Neural cell (in vitro differentiated cells): ENCODE measurements around the gene SKOR1. TPM values are rescaled to one million over a fixed set of nuclear protein-coding genes. Genes with fewer than 3 reads are reported as not detected.

ENCODE experiments used
- H2AFZ ChIP-seq: fragments of 200-600, 300-800 bp; sonication (generic), shearing (Covaris generic); 2 replicates; pipeline ENCODE4 v1.6.0; 2014; ENCODE audit warnings: low read depth, mild to moderate bottlenecking, antibody characterized with exemption, low read length, moderate library complexity
- H3F3A ChIP-seq: fragments of 200-600 bp; shearing (Covaris generic); 2 replicates; pipeline ENCODE4 v1.6.1; 2016; ENCODE audit warnings: mild to moderate bottlenecking, moderate library complexity, mixed read lengths, antibody characterized with exemption, low read length; ENCODE audit not compliant: insufficient read depth, poor library complexity, severe bottlenecking
- H3K27ac ChIP-seq: fragments of 200-600, 300-800 bp; sonication (generic), shearing (Covaris generic); 2 replicates; pipeline ENCODE4 v1.5.1; 2014; ENCODE audit warnings: mild to moderate bottlenecking, low read length, moderate library complexity
- H3K27me3 ChIP-seq: fragments of 300-800, 200-600 bp; sonication (generic), shearing (Covaris generic); 2 replicates; pipeline ENCODE4 v1.6.0; 2014; ENCODE audit warnings: mild to moderate bottlenecking, low read depth, low read length, moderate library complexity; ENCODE audit not compliant: insufficient read depth
- H3K36me3 ChIP-seq: fragments of 300-800, 200-600 bp; sonication (generic), shearing (Covaris generic); 2 replicates; pipeline ENCODE4 v1.5.1; 2014; ENCODE audit warnings: mild to moderate bottlenecking, antibody characterized with exemption, low read length, moderate library complexity; ENCODE audit not compliant: insufficient read depth
- H3K4me2 ChIP-seq: fragments of 300-800, 200-600 bp; sonication (generic), shearing (Covaris generic); 2 replicates; pipeline ENCODE4 v1.6.0; 2014; ENCODE audit warnings: mild to moderate bottlenecking, low read length
- H3K4me3 ChIP-seq: fragments of 300-800, 200-600 bp; sonication (generic), shearing (Covaris generic); 2 replicates; pipeline ENCODE4 v1.5.1; 2014; ENCODE audit warnings: mild to moderate bottlenecking, low read length, moderate library complexity
- H3K79me2 ChIP-seq: fragments of 200-600 bp; shearing (Covaris generic); replicated peaks from 2 replicates; pipeline ENCODE4 v1.6.0; 2014; ENCODE audit warnings: mild to moderate bottlenecking, low read length, moderate library complexity; ENCODE audit not compliant: insufficient read depth
- H3K9ac ChIP-seq: fragments of 300-800, 200-600 bp; sonication (generic), shearing (Covaris generic); 2 replicates; pipeline ENCODE4 v1.6.1; 2016; ENCODE audit warnings: mild to moderate bottlenecking, low read length, mixed read lengths
- H3K9me2 ChIP-seq: fragments of 200-600 bp; shearing (Covaris generic); 2 replicates; pipeline ENCODE4 v1.6.1; 2016; ENCODE audit warnings: mild to moderate bottlenecking, low read length, mixed read lengths; ENCODE audit not compliant: insufficient read depth
- H3K9me3 ChIP-seq: fragments of 200-600, 300-800 bp; sonication (generic), shearing (Covaris generic); 2 replicates; pipeline ENCODE4 v1.6.1; 2016; ENCODE audit warnings: mild to moderate bottlenecking, mixed run types, low read length, moderate library complexity, mixed read lengths
- H4K20me1 ChIP-seq: fragments of 200-600 bp; shearing (Covaris generic); 2 replicates; pipeline ENCODE4 v1.6.1; 2016; ENCODE audit warnings: mild to moderate bottlenecking, mixed run types; ENCODE audit not compliant: insufficient read depth
- EP300 ChIP-seq: fragments of 450-650 bp; conservative IDR thresholded peaks from 2 replicates; pipeline ENCODE4 v1.6.1; 2014; ENCODE audit warnings: antibody characterized with exemption, mild to moderate bottlenecking, moderate library complexity; ENCODE audit not compliant: poor library complexity, severe bottlenecking
- EZH2 ChIP-seq: fragments of 200-600, 300-800 bp; shearing (Covaris generic), sonication (generic); IDR thresholded peaks from 2 replicates; pipeline ENCODE4 v1.6.1; 2014; ENCODE audit warnings: antibody characterized with exemption, low read length, borderline replicate concordance, mild to moderate bottlenecking; ENCODE audit not compliant: insufficient read depth, poor library complexity, severe bottlenecking
- MXI1 ChIP-seq: fragments of 450-650 bp; conservative IDR thresholded peaks from 2 replicates; pipeline ENCODE4 v1.6.1; 2014; ENCODE audit warnings: antibody characterized with exemption, mild to moderate bottlenecking; ENCODE audit not compliant: poor library complexity, severe bottlenecking
- POLR2AphosphoS5 ChIP-seq: IDR thresholded peaks from 2 replicates; pipeline ENCODE4 v1.6.1; 2012
- RAD21 ChIP-seq: fragments of 450-650 bp; conservative IDR thresholded peaks from 2 replicates; pipeline ENCODE4 v1.6.1; 2014; ENCODE audit warnings: antibody characterized with exemption, mild to moderate bottlenecking, moderate library complexity
- REST ChIP-seq: IDR thresholded peaks from 2 replicates; pipeline ENCODE4 v1.6.1; 2012; ENCODE audit warnings: borderline replicate concordance
- TAF1 ChIP-seq: IDR thresholded peaks from 2 replicates; pipeline ENCODE4 v1.6.1; 2012; ENCODE audit warnings: low read depth
- polyA plus RNA-seq: library from polyadenylated mRNA; depleted of rRNA; stranded (reverse); fragments of >200 nt; gene quantifications from 2 replicates; pipeline ENCODE4 v1.2.3, GENCODE V29; 2014

SKOR1 gene
- polyA plus RNA-seq, 1 donor from 2014 or later = 0.81 TPM

DNA sequence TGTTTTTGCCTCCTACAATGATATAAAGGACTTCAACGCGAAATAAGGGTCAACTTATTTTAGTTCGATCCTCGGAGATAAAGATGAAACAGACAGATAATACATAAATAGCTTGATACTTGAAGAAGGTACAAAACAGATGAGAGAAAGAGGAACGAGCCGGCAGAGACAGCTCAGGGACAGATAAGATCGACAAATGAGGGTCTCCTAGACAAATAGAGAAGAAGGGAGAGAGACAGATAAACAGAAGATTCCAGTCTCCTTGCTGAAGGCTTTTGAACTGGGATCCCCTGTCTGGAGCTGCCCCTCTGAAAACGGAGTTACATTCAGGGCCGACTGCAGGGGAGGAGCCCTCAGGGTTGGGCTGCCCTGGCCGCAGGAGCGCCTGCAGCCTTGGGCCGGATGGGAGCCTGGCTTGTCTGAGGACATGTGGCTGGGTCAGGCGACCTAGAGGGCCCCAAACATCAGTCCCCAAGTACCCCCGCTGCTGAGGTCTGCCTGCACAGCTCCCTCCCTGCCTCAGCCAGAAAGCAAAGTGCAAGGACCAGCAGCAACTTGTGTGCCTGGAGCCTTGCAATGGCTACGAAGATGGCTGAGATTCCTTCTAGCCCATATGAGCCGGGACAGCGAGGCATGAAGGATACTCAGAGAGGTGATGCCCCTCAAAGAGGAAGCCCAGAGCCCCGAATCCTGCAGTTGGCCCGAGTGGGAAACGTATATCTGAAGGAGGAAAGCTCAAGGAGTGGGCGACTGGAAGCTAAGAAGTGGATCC is 926 bp upstream of the SKOR1 start:
- Histone ChIP-seq H3K4me3 (no peak overlapping the region), H3K9ac (no peak overlapping the region), H3K36me3 (no peaks in the 10 kb centered on the region), H3K9me2 (no peaks in the 10 kb centered on the region), H3K9me3 (peaks cover 5% of the 10 kb centered on the region), H3K79me2 (no peaks in the 10 kb centered on the region), H3K4me2 (no peak overlapping the region), H2AFZ (no peak overlapping the region), H3K27ac (no peak overlapping the region), H4K20me1 (peaks cover 4% of the 10 kb centered on the region), H3F3A (no peaks in the 10 kb centered on the region), H3K27me3 (peaks cover 100% of the 10 kb centered on the region)
- TF ChIP-seq TAF1 = no peak
- TF ChIP-seq MXI1 = no peak
- TF ChIP-seq REST = no peak

- H3F3A ChIP-seq = no peaks in the 10 kb centered on the region
- TF ChIP-seq POLR2AphosphoS5 = peak; percentile 15
- peak; percentile 96 for TF ChIP-seq EZH2
- no peak for TF ChIP-seq REST
- TF ChIP-seq RAD21 = no peak
- TF ChIP-seq TAF1 = no peak
- no peak for TF ChIP-seq EP300
- no peak overlapping the region for H2AFZ ChIP-seq
- no peaks in the 10 kb centered on the region for H3K9me2 ChIP-seq
- H3K4me2 ChIP-seq = no peak overlapping the region
- H3K9me3 ChIP-seq = peaks cover 5% of the 10 kb centered on the region
- H3K9ac ChIP-seq = no peak overlapping the region
- no peak overlapping the region for H3K4me3 ChIP-seq
- H3K27ac ChIP-seq = no peak overlapping the region
- peaks cover 4% of the 10 kb centered on the region for H4K20me1 ChIP-seq
- H3K79me2 ChIP-seq = no peaks in the 10 kb centered on the region
- H3K36me3 ChIP-seq = no peaks in the 10 kb centered on the region
- H3K27me3 ChIP-seq = peaks cover 100% of the 10 kb centered on the region
These were observed 790 bp downstream of the SKOR1 start for GRCh38 chr15:67825881-67826716.
